ENCODE data around the gene TXNL1. TPM values are rescaled to one million over a fixed set of nuclear protein-coding genes. Genes with fewer than 3 reads are reported as not detected.

TXNL1 gene
- 75.6 and 128 TPM in 2 replicates for total RNA-seq (ENCODE audit: low replicate concordance)

DNA sequence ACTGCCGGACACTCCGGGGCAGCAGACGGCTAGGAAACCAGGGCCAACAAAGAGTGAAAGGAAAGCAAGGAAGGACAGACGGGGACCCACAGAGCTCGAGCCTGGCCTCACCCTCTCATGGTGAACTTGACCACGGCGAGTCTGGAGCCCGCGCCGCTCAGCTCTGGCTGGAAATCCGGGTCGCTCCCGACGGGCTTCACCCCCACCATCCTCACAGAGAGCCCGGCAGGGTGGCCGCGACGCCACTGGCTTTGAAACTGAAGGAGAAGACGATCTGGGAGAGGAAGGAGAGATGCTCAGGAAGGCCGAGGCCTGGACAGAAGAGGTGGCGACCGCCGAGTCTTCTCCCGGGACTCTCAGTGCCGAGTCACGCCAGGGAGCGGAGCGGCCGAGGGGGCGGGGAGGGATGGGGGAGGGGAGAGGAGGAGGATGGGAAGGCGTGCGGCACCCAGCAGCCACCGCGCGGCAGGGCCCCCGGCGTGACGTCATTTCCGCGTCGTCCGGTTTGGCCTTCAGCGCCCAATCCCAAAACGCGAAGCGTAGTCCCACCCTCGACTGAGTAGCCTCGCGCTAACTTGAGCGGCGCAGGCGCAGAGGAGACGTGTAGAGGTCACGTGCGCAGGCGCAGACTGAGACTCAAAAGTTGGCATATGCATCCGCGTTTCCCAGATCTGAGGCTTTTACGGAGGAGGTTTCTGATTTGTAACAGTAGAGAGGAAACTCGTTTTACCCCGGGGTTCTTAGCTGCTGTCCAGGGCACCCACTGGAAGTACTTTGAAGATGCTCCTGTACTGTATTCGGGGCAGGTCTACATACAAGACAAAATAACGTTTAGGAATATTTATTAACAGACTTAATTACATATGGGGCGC lies at the start of gene TXNL1:
Gene TXNL1, minus strand, starts transcription at position 361 of the 872 bp plus-strand sequence. Its CDS starts 152 bp downstream, at position 209.
- peaks cover 9% of the 10 kb centered on the region for H3K36me3 Mint-ChIP-seq
- H3K9me3 Mint-ChIP-seq: peaks cover 2% of the 10 kb centered on the region
- Histone ChIP-seq H3K4me2 (peak within 1 kb of the TSS; percentile 98), H3K9me3 (ENCODE audit: low read depth) (no peaks in the 10 kb centered on the region), H3K4me1 (peaks cover 9% of the 10 kb centered on the region), H3K9ac (peak within 1 kb of the TSS; percentile 90), H3F3A (ENCODE audit: low read depth) (peaks cover 2% of the 10 kb centered on the region), H4K20me1 (ENCODE audit: low read depth) (peaks cover 42% of the 10 kb centered on the region), H3K36me3 (no peaks in the 10 kb centered on the region), H2AFZ (replicated peaks) (peak within 1 kb of the TSS; percentile 69), H3K4me3 (peak within 1 kb of the TSS; percentile 84), H3K27ac (peak within 1 kb of the TSS; percentile 66), H3K79me2 (ENCODE audit: low read depth) (peaks cover 49% of the 10 kb centered on the region), H3K27me3 (no peaks in the 10 kb centered on the region)
- peaks cover 2% of the 10 kb centered on the region for H3K27me3 Mint-ChIP-seq (ENCODE audit: insufficient read depth, low read depth)
- H3K4me1 Mint-ChIP-seq: peaks cover 20% of the 10 kb centered on the region
- peak within 1 kb of the TSS; percentile 100 for H3K4me3 Mint-ChIP-seq
- peak; percentile 98 for DNase-seq (ENCODE audit: low spot score)
- peak within 1 kb of the TSS; percentile 99 for H3K27ac Mint-ChIP-seq
- no peak for TF ChIP-seq EZH2 (IDR thresholded peaks at IDR 0.05)
- no peak for TF ChIP-seq EZH2phosphoT487 (IDR thresholded peaks at IDR 0.05)
- TF ChIP-seq, protein P1, sequence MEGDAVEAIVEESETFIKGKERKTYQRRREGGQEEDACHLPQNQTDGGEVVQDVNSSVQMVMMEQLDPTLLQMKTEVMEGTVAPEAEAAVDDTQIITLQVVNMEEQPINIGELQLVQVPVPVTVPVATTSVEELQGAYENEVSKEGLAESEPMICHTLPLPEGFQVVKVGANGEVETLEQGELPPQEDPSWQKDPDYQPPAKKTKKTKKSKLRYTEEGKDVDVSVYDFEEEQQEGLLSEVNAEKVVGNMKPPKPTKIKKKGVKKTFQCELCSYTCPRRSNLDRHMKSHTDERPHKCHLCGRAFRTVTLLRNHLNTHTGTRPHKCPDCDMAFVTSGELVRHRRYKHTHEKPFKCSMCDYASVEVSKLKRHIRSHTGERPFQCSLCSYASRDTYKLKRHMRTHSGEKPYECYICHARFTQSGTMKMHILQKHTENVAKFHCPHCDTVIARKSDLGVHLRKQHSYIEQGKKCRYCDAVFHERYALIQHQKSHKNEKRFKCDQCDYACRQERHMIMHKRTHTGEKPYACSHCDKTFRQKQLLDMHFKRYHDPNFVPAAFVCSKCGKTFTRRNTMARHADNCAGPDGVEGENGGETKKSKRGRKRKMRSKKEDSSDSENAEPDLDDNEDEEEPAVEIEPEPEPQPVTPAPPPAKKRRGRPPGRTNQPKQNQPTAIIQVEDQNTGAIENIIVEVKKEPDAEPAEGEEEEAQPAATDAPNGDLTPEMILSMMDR (IDR thresholded peaks at IDR 0.05): no peak

DNA sequence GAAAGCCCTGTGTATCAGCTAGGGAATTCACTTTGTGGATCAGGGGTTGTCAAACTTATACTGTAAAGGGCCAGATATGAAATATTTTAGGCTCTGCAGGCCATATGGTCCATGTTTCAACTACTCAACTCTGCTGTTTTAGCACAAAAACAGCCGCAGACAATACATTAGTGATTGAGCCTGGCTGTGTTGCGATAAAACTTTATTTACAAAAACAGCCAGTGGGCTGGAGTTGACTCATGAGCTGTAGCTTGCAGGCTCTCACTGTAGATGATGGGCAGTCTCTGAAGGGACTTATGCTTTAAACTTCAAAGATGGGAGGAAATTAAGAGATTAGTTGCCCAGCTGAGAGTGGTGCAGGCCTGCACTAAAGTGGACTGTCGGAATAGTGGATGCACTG lies 45.9 kb upstream of the TXNL1 start:
- no peaks in the 10 kb centered on the region for H3K36me3 ChIP-seq
- H3K4me1 Mint-ChIP-seq: no peaks in the 10 kb centered on the region
- H3K36me3 Mint-ChIP-seq: peaks cover 2% of the 10 kb centered on the region
- H3K9me3 ChIP-seq (ENCODE audit: low read depth): no peaks in the 10 kb centered on the region
- no peaks in the 10 kb centered on the region for H3F3A ChIP-seq (ENCODE audit: low read depth)
- no peaks in the 10 kb centered on the region for H3K27me3 ChIP-seq
- no peaks in the 10 kb centered on the region for H3K79me2 ChIP-seq (ENCODE audit: low read depth)
- no peak overlapping the region for H3K4me2 ChIP-seq
- no peaks in the 10 kb centered on the region for H3K9me3 Mint-ChIP-seq
- H3K9ac ChIP-seq: no peak overlapping the region
- H3K4me3 Mint-ChIP-seq: no peak overlapping the region
- H3K27ac ChIP-seq: no peak overlapping the region
- no peak overlapping the region for H3K27ac Mint-ChIP-seq
- H4K20me1 ChIP-seq (ENCODE audit: low read depth): no peaks in the 10 kb centered on the region
- no peak overlapping the region for H2AFZ ChIP-seq (replicated peaks)
- no peaks in the 10 kb centered on the region for H3K4me1 ChIP-seq
- DNase-seq (ENCODE audit: low spot score): no peak
- no peak overlapping the region for H3K4me3 ChIP-seq
- H3K27me3 Mint-ChIP-seq (ENCODE audit: insufficient read depth, low read depth): no peaks in the 10 kb centered on the region
- no peak for TF ChIP-seq EZH2phosphoT487 (IDR thresholded peaks at IDR 0.05)
- TF ChIP-seq, protein P1 (IDR thresholded peaks at IDR 0.05): no peak
- no peak for TF ChIP-seq EZH2 (IDR thresholded peaks at IDR 0.05)

DNA sequence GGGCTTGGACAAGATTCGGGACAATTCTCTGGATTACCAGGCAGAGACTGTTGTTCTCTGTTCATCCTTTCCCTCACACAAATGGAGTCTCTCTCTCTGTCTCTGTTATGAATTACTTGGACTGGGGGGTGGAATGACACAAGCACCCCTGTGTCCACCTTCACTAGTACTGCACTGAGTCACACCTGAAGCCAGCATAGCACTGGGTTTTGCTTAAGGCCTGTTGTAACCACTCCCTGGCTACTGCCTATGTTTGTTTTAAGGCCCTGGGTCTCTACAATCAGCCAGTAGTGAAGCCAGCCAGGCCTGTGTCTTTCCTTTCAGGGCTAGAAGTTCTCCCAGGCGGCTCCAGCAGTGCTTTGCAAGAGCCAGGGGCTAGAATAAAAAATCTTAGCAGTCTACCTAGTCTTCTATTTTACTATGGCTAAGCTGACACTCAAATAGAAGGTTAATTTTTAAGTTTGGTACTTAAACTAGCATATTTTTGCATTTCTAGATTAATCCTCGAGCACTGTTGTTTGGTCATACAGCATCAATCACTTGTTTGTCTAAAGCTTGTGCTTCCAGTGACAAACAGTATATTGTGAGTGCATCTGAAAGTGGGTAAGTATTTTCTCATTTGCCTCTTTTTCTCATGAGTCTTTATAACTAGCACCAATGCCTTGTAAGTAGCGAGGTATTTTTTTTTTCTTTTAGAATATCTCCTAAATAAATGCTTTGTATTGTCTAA lies 40.6 kb upstream of the TXNL1 start:
- no peak for TF ChIP-seq EZH2 (IDR thresholded peaks at IDR 0.05)
- TF ChIP-seq, protein P1 (IDR thresholded peaks at IDR 0.05): no peak
- no peak for TF ChIP-seq EZH2phosphoT487 (IDR thresholded peaks at IDR 0.05)
- Histone ChIP-seq H3K36me3 (no peaks in the 10 kb centered on the region), H2AFZ (replicated peaks) (no peak overlapping the region), H3F3A (ENCODE audit: low read depth) (no peaks in the 10 kb centered on the region), H3K9ac (no peak overlapping the region), H3K79me2 (ENCODE audit: low read depth) (no peaks in the 10 kb centered on the region), H3K27ac (no peak overlapping the region), H3K4me2 (no peak overlapping the region), H3K27me3 (no peaks in the 10 kb centered on the region), H3K9me3 (ENCODE audit: low read depth) (no peaks in the 10 kb centered on the region), H3K4me1 (no peaks in the 10 kb centered on the region), H3K4me3 (no peak overlapping the region), H4K20me1 (ENCODE audit: low read depth) (no peaks in the 10 kb centered on the region)
- DNase-seq (ENCODE audit: low spot score): no peak
- Mint-ChIP-seq H3K36me3 (peaks cover 6% of the 10 kb centered on the region), H3K9me3 (peaks cover 4% of the 10 kb centered on the region), H3K4me1 (no peaks in the 10 kb centered on the region), H3K27me3 (ENCODE audit: insufficient read depth, low read depth) (no peaks in the 10 kb centered on the region), H3K27ac (no peak overlapping the region), H3K4me3 (no peak overlapping the region)
